Measurements from ENCODE around the gene MAP3K3. TPM values are rescaled to one million over a fixed set of nuclear protein-coding genes. Genes with fewer than 3 reads are reported as not detected.
A peak's percentile ranks its signal among the peaks of the same experiment; 100 is the strongest.

MAP3K3 gene
- total RNA-seq (100 to 1,000 TPM in 1 of 5 experiments, 10 to 100 TPM in 4; 37.5 to 105 (median 85.5) TPM), polyA plus RNA-seq (10 to 100 TPM; 29.4 to 45.2 TPM), total RNA-seq (138 reads per million, percentile 89 among the genes with 10 or more reads in this experiment)

GRCh38 chr17:63621684-63622573 lies at the start of gene MAP3K3:
Gene MAP3K3 (plus strand): TSS chr17:63622417. CDS start chr17:63622760, 343 bp downstream.
- Histone ChIP-seq H3K36me3 (ENCODE audit: control insufficient read depth in 2 of 3, insufficient read depth in 3 of 3, low read length in 3 of 3) (peaks cover 0 to 4% (median 0%) of the 10 kb centered on the region in 3 experiments), H3K4me1 (ENCODE audit: control insufficient read depth in 2 of 2, insufficient read depth in 2 of 2, low read length in 2 of 2) (peaks cover 21 to 31% of the 10 kb centered on the region in 2 donors), H3K9me3 (ENCODE audit: control insufficient read depth in 2 of 3, low read length in 3 of 3) (no peaks in the 10 kb centered on the region), H3K27me3 (ENCODE audit: control insufficient read depth in 2 of 2, insufficient read depth in 2 of 2, low read length in 2 of 2) (peaks cover 0 to 3% of the 10 kb centered on the region in 2 donors), H3K27ac (ENCODE audit: low read depth, low read length) (peak within 1 kb of the TSS; percentile 75), H3K4me3 (ENCODE audit: low read length) (peak within 1 kb of the TSS; percentile 82)
- Mint-ChIP-seq H3K27ac (peak within 1 kb of the TSS; percentile 83 to 97 (median 95)), H3K27me3 (peaks cover 0 to 12% (median 0%) of the 10 kb centered on the region in 5 donors), H3K36me3 (no peaks in the 10 kb centered on the region), H3K4me1 (peaks cover 34 to 48% (median 42%) of the 10 kb centered on the region in 7 donors), H3K9me3 (no peaks in the 10 kb centered on the region), H3K4me3 (peak within 1 kb of the TSS; percentile 96 to 100 (median 99))
- peak; percentile 79 to 99 (median 98) for DNase-seq
- ATAC-seq, result peak; percentile 93
- intact Hi-C loops (cut with micrococcal nuclease), result loop anchor here (1.0 to 10.0 kb wide), 16 partner anchors 10 to 920 kb away; partner anchors contain the start of genes CCDC47 (in 2 of the 2), DCAF7 (in 2 of the 2), FTSJ3 (in 2 of the 2) and PSMC5 (in 2 of the 2)
- ChIA-PET CTCF (interaction anchor here (0.8 to 1.9 kb wide), 5 partner anchors 9 to 196 kb away, joined by 3 to 8 read pairs (median 5); no protein-coding TSS in a partner anchor), POLR2A (interaction anchor here (0.6 to 8.7 kb wide), 24 partner anchors 9 to 1713 kb away, joined by 3 to 99 read pairs (median 5); partner anchors contain the start of genes CCDC47, DDX42, LIMD2 and TACO1)

- POLR2A ChIA-PET, result no interaction called here
- H3K4me1 Mint-ChIP-seq, result peaks cover 23 to 58% (median 46%) of the 10 kb centered on the region in 7 donors
- H3K36me3 Mint-ChIP-seq, result peaks cover 0 to 3% (median 1%) of the 10 kb centered on the region in 5 donors
- H3K36me3 ChIP-seq (ENCODE audit: control insufficient read depth in 2 of 3, insufficient read depth in 3 of 3, low read length in 3 of 3), result peaks cover 0 to 6% (median 0%) of the 10 kb centered on the region in 3 experiments
- no peak overlapping the region for H3K4me3 Mint-ChIP-seq
- H3K4me3 ChIP-seq (ENCODE audit: low read length), result no peak overlapping the region
- ATAC-seq, result no peak
- CTCF ChIA-PET, result interaction anchor here (0.6 to 0.7 kb wide), 2 partner anchors 11 to 448 kb away, joined by 3 read pairs; no protein-coding TSS in a partner anchor
- no peaks in the 10 kb centered on the region for H3K27me3 ChIP-seq (ENCODE audit: control insufficient read depth in 2 of 2, insufficient read depth in 2 of 2, low read length in 2 of 2)
- H3K27ac Mint-ChIP-seq, result peak overlapping the region in 8 of 9 donors; percentile 1 to 80 (median 57)
- intact Hi-C loops (cut with micrococcal nuclease), result no loop called here
- H3K9me3 ChIP-seq (ENCODE audit: control insufficient read depth in 2 of 3, low read length in 3 of 3), result no peaks in the 10 kb centered on the region
- H3K9me3 Mint-ChIP-seq, result no peaks in the 10 kb centered on the region
- no peaks in the 10 kb centered on the region for H3K4me1 ChIP-seq (ENCODE audit: control insufficient read depth in 2 of 2, insufficient read depth in 2 of 2, low read length in 2 of 2)
- DNase-seq, result no peak
- no peak overlapping the region for H3K27ac ChIP-seq (ENCODE audit: low read depth, low read length)
- H3K27me3 Mint-ChIP-seq, result no peaks in the 10 kb centered on the region
Observed at GRCh38 chr17:63573634-63574033, 48.6 kb upstream of the MAP3K3 start.

- Histone ChIP-seq H3K27ac (ENCODE audit: low read depth, low read length) (no peak overlapping the region), H3K9me3 (ENCODE audit: control insufficient read depth in 2 of 3, low read length in 3 of 3) (no peaks in the 10 kb centered on the region), H3K27me3 (ENCODE audit: control insufficient read depth in 2 of 2, insufficient read depth in 2 of 2, low read length in 2 of 2) (no peaks in the 10 kb centered on the region), H3K4me3 (ENCODE audit: low read length) (no peak overlapping the region), H3K4me1 (ENCODE audit: control insufficient read depth in 2 of 2, insufficient read depth in 2 of 2, low read length in 2 of 2) (no peaks in the 10 kb centered on the region), H3K36me3 (ENCODE audit: control insufficient read depth in 2 of 3, insufficient read depth in 3 of 3, low read length in 3 of 3) (peaks cover 0 to 45% (median 14%) of the 10 kb centered on the region in 3 experiments)
- intact Hi-C loops (cut with micrococcal nuclease), result no loop called here
- H3K27me3 Mint-ChIP-seq, result no peaks in the 10 kb centered on the region
- ChIA-PET POLR2A (interaction anchor here (0.6 kb wide), 1 partner anchor 21 kb away, joined by 3 read pairs; no protein-coding TSS in a partner anchor), CTCF (no interaction called here)
- ATAC-seq (no peak), DNase-seq (no peak)
- peaks cover 13 to 39% (median 25%) of the 10 kb centered on the region in 7 donors for H3K4me1 Mint-ChIP-seq
- H3K4me3 Mint-ChIP-seq, result no peak overlapping the region
- H3K27ac Mint-ChIP-seq, result peak overlapping the region in 8 of 9 donors; percentile 17 to 86 (median 41)
- peaks cover 9 to 39% (median 15%) of the 10 kb centered on the region in 5 donors for H3K36me3 Mint-ChIP-seq
- H3K9me3 Mint-ChIP-seq, result no peaks in the 10 kb centered on the region
Observed at GRCh38 chr17:63578027-63578768, 44.0 kb upstream of the MAP3K3 start.

DNA sequence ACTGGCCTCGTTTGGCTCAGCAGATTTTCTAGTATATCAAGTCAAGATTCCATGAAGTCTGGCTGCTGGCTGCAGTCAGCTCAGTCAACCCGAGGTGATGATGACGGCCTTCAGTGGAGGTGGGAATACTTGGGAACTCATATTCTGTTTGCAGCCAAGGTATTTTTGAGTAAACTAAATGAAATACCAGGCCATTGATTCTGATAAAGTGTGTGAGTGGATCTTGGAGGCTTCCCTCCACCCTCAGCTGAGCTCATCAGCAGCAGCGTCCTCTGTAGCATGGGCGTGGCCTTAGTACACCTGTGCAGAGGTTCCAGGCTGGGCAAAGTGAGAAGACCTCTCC lies 43.5 kb upstream of the MAP3K3 start:
- Histone ChIP-seq H3K4me3 (ENCODE audit: low read length) (no peak overlapping the region), H3K27me3 (ENCODE audit: control insufficient read depth in 2 of 2, insufficient read depth in 2 of 2, low read length in 2 of 2) (no peaks in the 10 kb centered on the region), H3K36me3 (ENCODE audit: control insufficient read depth in 2 of 3, insufficient read depth in 3 of 3, low read length in 3 of 3) (peaks cover 0 to 50% (median 17%) of the 10 kb centered on the region in 3 experiments), H3K4me1 (ENCODE audit: control insufficient read depth in 2 of 2, insufficient read depth in 2 of 2, low read length in 2 of 2) (no peaks in the 10 kb centered on the region), H3K9me3 (ENCODE audit: control insufficient read depth in 2 of 3, low read length in 3 of 3) (no peaks in the 10 kb centered on the region), H3K27ac (ENCODE audit: low read depth, low read length) (no peak overlapping the region)
- H3K4me1 Mint-ChIP-seq, result peaks cover 14 to 39% (median 25%) of the 10 kb centered on the region in 7 donors
- H3K27ac Mint-ChIP-seq, result peak overlapping the region in 4 of 9 donors; percentile 33 to 72 (median 68)
- H3K36me3 Mint-ChIP-seq, result peaks cover 8 to 45% (median 17%) of the 10 kb centered on the region in 5 donors
- H3K4me3 Mint-ChIP-seq, result no peak overlapping the region
- ATAC-seq (no peak), DNase-seq (no peak)
- CTCF ChIA-PET, result no interaction called here
- POLR2A ChIA-PET, result interaction anchor here (0.6 to 1.1 kb wide), 2 partner anchors 21 to 139 kb away, joined by 3 read pairs; no protein-coding TSS in a partner anchor
- H3K27me3 Mint-ChIP-seq, result no peaks in the 10 kb centered on the region
- intact Hi-C loops (cut with micrococcal nuclease), result no loop called here
- no peaks in the 10 kb centered on the region for H3K9me3 Mint-ChIP-seq

DNA sequence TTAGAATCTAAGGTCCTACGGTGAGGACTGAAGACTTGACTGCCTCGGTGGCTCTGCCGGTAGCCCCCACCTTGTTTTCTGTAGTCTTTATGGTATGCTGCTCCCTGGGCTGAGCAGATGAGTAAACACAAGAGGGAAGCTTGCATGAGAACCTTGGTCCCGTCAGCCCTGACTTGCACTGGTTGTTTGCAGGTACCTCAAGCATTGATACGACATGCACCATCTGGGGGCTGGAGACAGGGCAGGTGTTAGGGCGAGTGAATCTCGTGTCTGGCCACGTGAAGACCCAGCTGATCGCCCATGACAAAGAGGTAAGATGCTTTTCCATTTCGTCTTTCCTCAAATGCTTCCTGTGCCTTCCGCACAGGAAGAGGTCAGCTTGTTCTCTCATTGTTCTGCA lies 42.6 kb upstream of the MAP3K3 start:
- POLR2A ChIA-PET, result interaction anchor here (1.1 kb wide), 1 partner anchor 140 kb away, joined by 3 read pairs; no protein-coding TSS in a partner anchor

GRCh38 chr17:63587770-63588169 lies 34.4 kb upstream of the MAP3K3 start:
- no peak for ATAC-seq
- no peak for DNase-seq
- no peaks in the 10 kb centered on the region for H3K9me3 ChIP-seq (ENCODE audit: control insufficient read depth in 2 of 3, low read length in 3 of 3)
- Mint-ChIP-seq H3K27me3 (no peaks in the 10 kb centered on the region), H3K27ac (no peak overlapping the region), H3K4me1 (peaks cover 12 to 21% (median 17%) of the 10 kb centered on the region in 7 donors), H3K36me3 (peaks cover 13 to 67% (median 36%) of the 10 kb centered on the region in 5 donors), H3K4me3 (no peak overlapping the region), H3K9me3 (no peaks in the 10 kb centered on the region)
- POLR2A ChIA-PET, result interaction anchor here (1.1 kb wide), 1 partner anchor 15 kb away, joined by 3 read pairs; no protein-coding TSS in a partner anchor
- H3K27me3 ChIP-seq (ENCODE audit: control insufficient read depth in 2 of 2, insufficient read depth in 2 of 2, low read length in 2 of 2), result no peaks in the 10 kb centered on the region
- peaks cover 19 to 78% (median 28%) of the 10 kb centered on the region in 3 experiments for H3K36me3 ChIP-seq (ENCODE audit: control insufficient read depth in 2 of 3, insufficient read depth in 3 of 3, low read length in 3 of 3)
- intact Hi-C loops (cut with micrococcal nuclease), result no loop called here
- CTCF ChIA-PET, result interaction anchor here (0.6 kb wide), 1 partner anchor 325 kb away, joined by 4 read pairs; no protein-coding TSS in a partner anchor
- H3K27ac ChIP-seq (ENCODE audit: low read depth, low read length), result no peak overlapping the region
- H3K4me3 ChIP-seq (ENCODE audit: low read length), result no peak overlapping the region
- peaks cover 0 to 10% of the 10 kb centered on the region in 2 donors for H3K4me1 ChIP-seq (ENCODE audit: control insufficient read depth in 2 of 2, insufficient read depth in 2 of 2, low read length in 2 of 2)

More for the DNA sequence above, 42.6 kb upstream of the MAP3K3 start:
- CTCF ChIA-PET, result no interaction called here
- no peaks in the 10 kb centered on the region for H3K4me1 ChIP-seq (ENCODE audit: control insufficient read depth in 2 of 2, insufficient read depth in 2 of 2, low read length in 2 of 2)
- H3K36me3 Mint-ChIP-seq, result peaks cover 10 to 50% (median 18%) of the 10 kb centered on the region in 5 donors
- H3K27ac Mint-ChIP-seq, result peak overlapping the region in 3 of 9 donors; percentile 26 to 65 (median 35)
- H3K4me1 Mint-ChIP-seq, result peaks cover 12 to 33% (median 22%) of the 10 kb centered on the region in 7 donors
- ATAC-seq (no peak), DNase-seq (no peak)
- no peak overlapping the region for H3K4me3 Mint-ChIP-seq
- peaks cover 0 to 53% (median 20%) of the 10 kb centered on the region in 3 experiments for H3K36me3 ChIP-seq (ENCODE audit: control insufficient read depth in 2 of 3, insufficient read depth in 3 of 3, low read length in 3 of 3)
- no peak overlapping the region for H3K4me3 ChIP-seq (ENCODE audit: low read length)
- H3K27me3 ChIP-seq (ENCODE audit: control insufficient read depth in 2 of 2, insufficient read depth in 2 of 2, low read length in 2 of 2), result no peaks in the 10 kb centered on the region
- no peaks in the 10 kb centered on the region for H3K9me3 Mint-ChIP-seq
- no peaks in the 10 kb centered on the region for H3K9me3 ChIP-seq (ENCODE audit: control insufficient read depth in 2 of 3, low read length in 3 of 3)
- intact Hi-C loops (cut with micrococcal nuclease), result no loop called here
- H3K27ac ChIP-seq (ENCODE audit: low read depth, low read length), result no peak overlapping the region
- H3K27me3 Mint-ChIP-seq, result no peaks in the 10 kb centered on the region
